ENCODE data around the gene PRAC2. TPM values are rescaled to one million over a fixed set of nuclear protein-coding genes. Genes with fewer than 3 reads are reported as not detected.

PRAC2 gene
- total RNA-seq, 1 experiment from 2014 or later = not detected

- ChIA-PET POLR2A (no interaction called here), CTCF (interaction anchor here (1.6 to 1.8 kb wide), 3 partner anchors 14 to 142 kb away, joined by 4 to 9 read pairs (median 6); partner anchors contain the start of gene PRAC2), RAD21 (ENCODE audit: low non-redundant PET in 1 of 2, low total read pairs in 2 of 2, uncharacterized antibody in 2 of 2, unreplicated experiment in 2 of 2) (no interaction called here)
- H3K4me3 ChIP-seq (replicated peaks in 1 of 2; ENCODE audit: low read depth in 1 of 2, low read length in 2 of 2) = no peak overlapping the region
- H3K9me2 ChIP-seq (ENCODE audit: insufficient read depth) = no peaks in the 10 kb centered on the region
- no peak overlapping the region for H3K27ac ChIP-seq (ENCODE audit: low read depth, low read length)
- H3K79me2 ChIP-seq (ENCODE audit: insufficient read depth, low read length) = no peaks in the 10 kb centered on the region
- intact Hi-C loops (cut with micrococcal nuclease) = no loop called here
- no peaks in the 10 kb centered on the region for H3K9me3 ChIP-seq (ENCODE audit: control insufficient read depth in 1 of 2, insufficient read depth in 1 of 2, low read depth in 1 of 2, low read length in 2 of 2)
- no peak overlapping the region for H3K9ac ChIP-seq (ENCODE audit: low read length)
- DNase-seq (ENCODE audit: low read depth, low spot score) (no peak), ATAC-seq (no peak)
- no peak overlapping the region for H2AFZ ChIP-seq (ENCODE audit: low read depth, low read length, poor library complexity, severe bottlenecking)
- no TSS peak for BruUV-seq (replicated peaks)
- no peaks in the 10 kb centered on the region for H3K36me3 ChIP-seq (ENCODE audit: control insufficient read depth in 1 of 2, insufficient read depth in 2 of 2, low read length in 2 of 2)
- no peaks in the 10 kb centered on the region for H4K20me1 ChIP-seq (ENCODE audit: insufficient read depth)
- TF ChIP-seq FOSL1 (IDR thresholded peaks at IDR 0.05; ENCODE audit: low read depth) (no peak), JUND (IDR thresholded peaks at IDR 0.05) (no peak), POLR2AphosphoS5 (IDR thresholded peaks at IDR 0.05; ENCODE audit: low read depth, low read length) (no peak), POLR2A (IDR thresholded peaks at IDR 0.05; ENCODE audit: borderline replicate concordance, extremely low read depth, insufficient read depth, insufficient read length) (no peak), EGR1 (IDR thresholded peaks at IDR 0.05; ENCODE audit: low read depth) (no peak), SRF (IDR thresholded peaks at IDR 0.05; ENCODE audit: low read depth) (no peak), ZNF274 (IDR thresholded peaks at IDR 0.05; ENCODE audit: low read depth, low read length) (no peak), SIN3A (IDR thresholded peaks at IDR 0.05; ENCODE audit: low read depth) (no peak), CEBPB (IDR thresholded peaks at IDR 0.05; ENCODE audit: low read depth) (no peak), TCF7L2 (IDR thresholded peaks at IDR 0.05; ENCODE audit: borderline replicate concordance, extremely low read depth, insufficient read depth, insufficient read length) (no peak), ELF1 (IDR thresholded peaks at IDR 0.05; ENCODE audit: borderline replicate concordance, low read depth) (no peak), RAD21 (IDR thresholded peaks at IDR 0.05; ENCODE audit: low read depth) (no peak)
- TF ChIP-seq, protein P1, sequence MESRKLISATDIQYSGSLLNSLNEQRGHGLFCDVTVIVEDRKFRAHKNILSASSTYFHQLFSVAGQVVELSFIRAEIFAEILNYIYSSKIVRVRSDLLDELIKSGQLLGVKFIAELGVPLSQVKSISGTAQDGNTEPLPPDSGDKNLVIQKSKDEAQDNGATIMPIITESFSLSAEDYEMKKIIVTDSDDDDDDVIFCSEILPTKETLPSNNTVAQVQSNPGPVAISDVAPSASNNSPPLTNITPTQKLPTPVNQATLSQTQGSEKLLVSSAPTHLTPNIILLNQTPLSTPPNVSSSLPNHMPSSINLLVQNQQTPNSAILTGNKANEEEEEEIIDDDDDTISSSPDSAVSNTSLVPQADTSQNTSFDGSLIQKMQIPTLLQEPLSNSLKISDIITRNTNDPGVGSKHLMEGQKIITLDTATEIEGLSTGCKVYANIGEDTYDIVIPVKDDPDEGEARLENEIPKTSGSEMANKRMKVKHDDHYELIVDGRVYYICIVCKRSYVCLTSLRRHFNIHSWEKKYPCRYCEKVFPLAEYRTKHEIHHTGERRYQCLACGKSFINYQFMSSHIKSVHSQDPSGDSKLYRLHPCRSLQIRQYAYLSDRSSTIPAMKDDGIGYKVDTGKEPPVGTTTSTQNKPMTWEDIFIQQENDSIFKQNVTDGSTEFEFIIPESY (IDR thresholded peaks at IDR 0.05; ENCODE audit: extremely low read depth, insufficient replicate concordance, low read length) = no peak
- TF ChIP-seq, protein P2, sequence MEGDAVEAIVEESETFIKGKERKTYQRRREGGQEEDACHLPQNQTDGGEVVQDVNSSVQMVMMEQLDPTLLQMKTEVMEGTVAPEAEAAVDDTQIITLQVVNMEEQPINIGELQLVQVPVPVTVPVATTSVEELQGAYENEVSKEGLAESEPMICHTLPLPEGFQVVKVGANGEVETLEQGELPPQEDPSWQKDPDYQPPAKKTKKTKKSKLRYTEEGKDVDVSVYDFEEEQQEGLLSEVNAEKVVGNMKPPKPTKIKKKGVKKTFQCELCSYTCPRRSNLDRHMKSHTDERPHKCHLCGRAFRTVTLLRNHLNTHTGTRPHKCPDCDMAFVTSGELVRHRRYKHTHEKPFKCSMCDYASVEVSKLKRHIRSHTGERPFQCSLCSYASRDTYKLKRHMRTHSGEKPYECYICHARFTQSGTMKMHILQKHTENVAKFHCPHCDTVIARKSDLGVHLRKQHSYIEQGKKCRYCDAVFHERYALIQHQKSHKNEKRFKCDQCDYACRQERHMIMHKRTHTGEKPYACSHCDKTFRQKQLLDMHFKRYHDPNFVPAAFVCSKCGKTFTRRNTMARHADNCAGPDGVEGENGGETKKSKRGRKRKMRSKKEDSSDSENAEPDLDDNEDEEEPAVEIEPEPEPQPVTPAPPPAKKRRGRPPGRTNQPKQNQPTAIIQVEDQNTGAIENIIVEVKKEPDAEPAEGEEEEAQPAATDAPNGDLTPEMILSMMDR (IDR thresholded peaks at IDR 0.05 in 2 of 3, conservative IDR thresholded peaks at IDR 0.05 in 1 of 3; ENCODE audit: borderline replicate concordance in 1 of 3, insufficient read depth in 1 of 3, low read depth in 2 of 3, low read length in 2 of 3) = no peak
- H3K4me1 ChIP-seq (ENCODE audit: control insufficient read depth in 1 of 2, insufficient read depth in 2 of 2, low read length in 2 of 2) = no peaks in the 10 kb centered on the region
- H3K27me3 ChIP-seq (ENCODE audit: insufficient read depth, low read length) = peaks cover 44% of the 10 kb centered on the region; the same call in 1 of the 2 replicates
- H3K4me2 ChIP-seq (ENCODE audit: low read length) = no peak overlapping the region
Measured at GRCh38 chr17:48737330-48738043, 14.5 kb downstream of the PRAC2 start.
